T-helper 1 cell treated with Interleukin-12 subunit alpha and Interleukin-12 subunit beta and Interleukin-4 antibody, amounts not matched to agents 30 μg/mL and 1 μg/mL, for 36 hours (primary cell): ENCODE data around the gene OR2L8.

Experiments
- H3K27ac Mint-ChIP-seq: one replicate; pipeline ENCODE4 v1.8.0; 2021; ENCODE audit warnings: mild to moderate bottlenecking, mixed read lengths
- H3K27me3 Mint-ChIP-seq: one replicate; pipeline ENCODE4 v1.8.0; 2021; ENCODE audit warnings: low read depth, mixed read lengths
- H3K36me3 Mint-ChIP-seq: one replicate; pipeline ENCODE4 v1.8.0; 2021; ENCODE audit warnings: low read depth, mixed read lengths
- H3K4me1 Mint-ChIP-seq: one replicate; pipeline ENCODE4 v1.8.0; 2021; ENCODE audit warnings: low read depth, mixed read lengths
- H3K4me3 Mint-ChIP-seq: one replicate; pipeline ENCODE4 v1.8.0; 2021; ENCODE audit warnings: mild to moderate bottlenecking, moderate library complexity, mixed read lengths
- H3K9me3 Mint-ChIP-seq: one replicate; pipeline ENCODE4 v1.8.0; 2021; ENCODE audit warnings: mixed read lengths

Gene OR2L8, protein sequence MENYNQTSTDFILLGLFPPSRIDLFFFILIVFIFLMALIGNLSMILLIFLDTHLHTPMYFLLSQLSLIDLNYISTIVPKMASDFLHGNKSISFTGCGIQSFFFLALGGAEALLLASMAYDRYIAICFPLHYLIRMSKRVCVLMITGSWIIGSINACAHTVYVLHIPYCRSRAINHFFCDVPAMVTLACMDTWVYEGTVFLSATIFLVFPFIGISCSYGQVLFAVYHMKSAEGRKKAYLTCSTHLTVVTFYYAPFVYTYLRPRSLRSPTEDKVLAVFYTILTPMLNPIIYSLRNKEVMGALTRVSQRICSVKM

DNA sequence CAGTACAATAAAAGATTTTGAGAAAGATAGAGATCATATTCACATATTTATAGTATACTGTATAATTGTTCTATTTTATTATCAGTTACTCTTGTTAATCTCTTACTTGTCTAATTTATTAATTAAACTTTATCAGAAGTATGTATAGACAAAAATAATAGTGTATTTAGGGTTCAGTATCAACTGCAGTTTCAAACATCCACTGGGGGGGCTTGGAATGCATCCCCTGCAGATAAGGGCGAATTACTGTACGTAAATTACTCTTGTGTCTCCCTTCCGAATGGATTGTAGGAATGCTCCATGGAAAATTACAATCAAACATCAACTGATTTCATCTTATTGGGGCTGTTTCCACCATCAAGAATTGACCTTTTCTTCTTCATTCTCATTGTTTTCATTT is at the start of gene OR2L8:
TSS of gene OR2L8 (plus strand) at position 301 of the 400 bp plus-strand sequence. CDS start at position 301, 0 bp downstream.
- Mint-ChIP-seq H3K4me1 (no peaks in the 10 kb centered on the region), H3K27ac (no peak within 1 kb of the TSS), H3K27me3 (no peaks in the 10 kb centered on the region), H3K9me3 (no peaks in the 10 kb centered on the region), H3K36me3 (no peaks in the 10 kb centered on the region), H3K4me3 (no peak within 1 kb of the TSS)

DNA sequence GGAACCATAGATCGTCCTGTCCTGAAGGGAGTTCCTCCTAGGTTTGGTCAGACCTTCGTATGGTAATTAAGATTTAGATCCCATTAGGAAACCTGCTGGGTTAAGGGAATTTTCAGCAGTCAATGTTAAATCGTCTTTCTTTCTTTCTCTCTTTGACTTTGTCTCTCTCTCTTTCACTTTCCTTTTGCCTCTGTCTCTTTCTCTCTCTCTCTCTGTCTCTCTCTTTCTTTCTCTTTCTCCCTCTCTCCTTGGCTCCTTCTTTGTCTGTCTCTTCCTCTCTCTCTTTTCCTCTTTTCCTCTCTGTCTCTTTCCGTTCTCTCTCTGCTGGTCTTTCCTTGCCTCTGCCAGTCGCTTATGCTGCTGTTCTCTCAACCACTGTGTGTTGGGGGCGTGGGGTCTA is 44.5 kb upstream of the OR2L8 start:
- peak overlapping the region; percentile 11 for H3K4me3 Mint-ChIP-seq
- H3K27me3 Mint-ChIP-seq, result no peaks in the 10 kb centered on the region
- peaks cover 24% of the 10 kb centered on the region for H3K4me1 Mint-ChIP-seq
- no peak overlapping the region for H3K27ac Mint-ChIP-seq
- no peaks in the 10 kb centered on the region for H3K36me3 Mint-ChIP-seq
- H3K9me3 Mint-ChIP-seq, result peaks cover 12% of the 10 kb centered on the region

DNA sequence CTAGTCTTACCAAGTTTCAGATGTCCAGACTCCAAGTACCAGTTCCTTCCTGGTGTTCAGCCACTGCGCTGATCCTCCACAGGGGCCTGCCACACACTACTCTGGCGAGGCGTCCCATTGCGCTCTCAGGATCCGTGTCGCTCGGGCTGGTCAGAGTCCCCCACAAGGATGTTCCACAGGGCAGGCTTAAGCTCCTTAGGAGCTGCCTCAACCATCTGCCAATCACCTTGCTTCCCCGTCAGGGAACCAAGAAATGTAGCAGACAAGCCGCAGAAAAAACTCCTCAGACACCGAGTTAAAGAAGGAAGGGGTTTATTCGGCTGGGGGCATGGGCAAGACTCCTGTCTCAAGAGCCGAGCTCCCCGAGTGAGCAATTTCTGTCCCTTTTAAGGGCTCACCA is 43.5 kb upstream of the OR2L8 start:
- H3K4me1 Mint-ChIP-seq, result peaks cover 24% of the 10 kb centered on the region
- H3K36me3 Mint-ChIP-seq, result no peaks in the 10 kb centered on the region
- H3K4me3 Mint-ChIP-seq, result no peak overlapping the region
- peaks cover 12% of the 10 kb centered on the region for H3K9me3 Mint-ChIP-seq
- no peaks in the 10 kb centered on the region for H3K27me3 Mint-ChIP-seq
- no peak overlapping the region for H3K27ac Mint-ChIP-seq

DNA sequence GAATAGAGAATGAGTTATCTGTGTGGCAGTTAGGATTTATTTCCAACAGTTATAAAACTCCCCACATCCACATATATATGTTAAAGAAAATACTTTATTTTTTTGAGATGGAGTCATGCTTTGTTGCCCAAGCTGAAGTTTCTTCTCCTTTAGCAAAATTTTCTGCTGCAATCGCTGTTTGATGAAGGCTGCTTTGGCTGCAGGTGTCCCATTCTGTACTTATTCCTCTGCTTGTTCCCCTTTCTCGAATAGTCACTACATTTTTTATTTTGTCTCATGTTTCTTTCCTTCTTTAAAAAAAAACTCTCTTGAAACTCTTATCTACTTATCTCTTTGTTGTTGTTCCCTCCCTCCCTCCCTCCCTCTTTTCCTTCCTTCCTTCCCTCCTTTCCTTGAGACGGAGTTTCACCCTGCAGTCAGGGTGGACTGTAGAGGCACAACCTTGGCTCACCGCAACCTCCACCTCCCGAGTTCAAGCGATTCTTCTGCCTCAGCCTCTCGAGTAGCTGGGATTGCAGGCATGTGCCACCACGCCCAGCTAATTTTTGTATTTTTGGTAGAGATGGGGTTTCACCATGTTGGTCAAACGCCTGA is 42.7 kb upstream of the OR2L8 start:
- H3K36me3 Mint-ChIP-seq, result no peaks in the 10 kb centered on the region
- H3K27me3 Mint-ChIP-seq, result no peaks in the 10 kb centered on the region
- peak overlapping the region; percentile 85 for H3K27ac Mint-ChIP-seq

DNA sequence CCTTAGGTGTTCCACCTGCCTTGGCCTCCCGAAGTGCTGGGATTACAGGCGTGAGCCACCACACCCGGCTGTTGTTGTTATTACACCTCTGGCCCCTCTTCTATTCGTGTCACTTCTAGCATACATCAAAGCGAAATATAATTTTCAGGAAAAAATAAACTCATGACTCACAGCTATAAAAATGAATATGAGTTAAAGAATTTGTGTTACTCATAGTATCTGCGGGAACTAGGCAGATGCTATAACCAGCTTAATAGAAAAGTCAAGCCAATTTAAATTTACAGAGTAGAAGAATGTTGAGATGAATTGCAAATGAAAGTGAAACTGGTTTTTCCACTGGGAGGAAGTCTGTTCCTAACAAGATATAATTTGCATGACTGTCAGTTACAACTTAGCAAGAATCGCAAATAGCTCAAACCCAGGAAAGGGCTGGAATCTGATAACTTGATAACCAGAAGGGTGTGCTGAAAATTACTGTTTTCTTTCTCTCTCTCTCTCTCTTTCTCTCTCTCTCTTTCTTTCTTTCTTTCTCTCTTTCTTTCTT is 42.1 kb upstream of the OR2L8 start:
- Mint-ChIP-seq H3K27me3 (no peaks in the 10 kb centered on the region), H3K36me3 (no peaks in the 10 kb centered on the region)

More for the DNA sequence above, 42.7 kb upstream of the OR2L8 start:
- H3K9me3 Mint-ChIP-seq, result peaks cover 12% of the 10 kb centered on the region
- peak overlapping the region; percentile 83 for H3K4me3 Mint-ChIP-seq
- H3K4me1 Mint-ChIP-seq, result peaks cover 24% of the 10 kb centered on the region

DNA sequence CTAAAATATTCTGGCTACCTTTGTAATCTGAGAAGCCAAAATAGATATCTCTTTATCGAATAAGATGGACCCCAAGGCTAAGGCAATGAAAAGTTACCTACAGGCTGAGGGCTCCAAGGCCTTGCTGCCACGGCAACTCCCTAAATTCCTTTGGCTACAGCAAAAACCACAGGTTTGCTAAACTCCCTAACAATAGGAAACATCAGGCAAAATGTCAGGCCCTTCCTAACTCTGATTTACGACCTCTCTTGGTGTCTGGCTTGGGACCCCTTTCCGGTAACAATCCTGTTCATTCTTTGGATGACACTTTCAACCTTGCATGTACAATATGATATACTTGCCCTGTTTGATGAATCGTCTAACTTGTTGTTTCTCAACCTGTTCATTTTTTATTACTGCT is 39.9 kb upstream of the OR2L8 start:
- H3K9me3 Mint-ChIP-seq, result peaks cover 12% of the 10 kb centered on the region
- H3K27ac Mint-ChIP-seq, result no peak overlapping the region
- H3K27me3 Mint-ChIP-seq, result no peaks in the 10 kb centered on the region
- no peaks in the 10 kb centered on the region for H3K36me3 Mint-ChIP-seq
- peaks cover 24% of the 10 kb centered on the region for H3K4me1 Mint-ChIP-seq
- H3K4me3 Mint-ChIP-seq, result no peak overlapping the region

More for the DNA sequence above, 42.1 kb upstream of the OR2L8 start:
- Mint-ChIP-seq H3K4me3 (peak overlapping the region; percentile 83), H3K4me1 (peaks cover 24% of the 10 kb centered on the region), H3K27ac (peak overlapping the region; percentile 85), H3K9me3 (peaks cover 12% of the 10 kb centered on the region)

DNA sequence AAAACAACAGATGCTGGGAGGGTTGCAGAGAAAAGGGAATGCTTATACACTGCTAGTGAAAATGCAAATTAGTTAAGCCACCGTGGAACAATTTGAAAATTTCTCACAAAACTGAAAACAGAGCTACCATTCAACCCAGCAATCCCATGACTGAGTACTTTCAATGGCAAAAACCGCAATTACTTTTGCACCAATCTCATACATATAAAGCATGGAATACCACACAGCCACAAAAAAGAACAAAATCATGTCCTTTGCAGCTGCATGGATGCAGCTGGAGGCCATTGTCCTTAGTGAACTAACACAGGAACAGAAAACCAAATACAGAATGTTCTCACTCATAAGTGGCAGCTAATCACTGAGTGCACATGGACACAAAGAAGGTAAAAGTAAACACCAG is 34.9 kb upstream of the OR2L8 start:
- Mint-ChIP-seq H3K4me1 (no peaks in the 10 kb centered on the region), H3K9me3 (peaks cover 4% of the 10 kb centered on the region), H3K27me3 (no peaks in the 10 kb centered on the region), H3K27ac (no peak overlapping the region), H3K36me3 (no peaks in the 10 kb centered on the region), H3K4me3 (no peak overlapping the region)

DNA sequence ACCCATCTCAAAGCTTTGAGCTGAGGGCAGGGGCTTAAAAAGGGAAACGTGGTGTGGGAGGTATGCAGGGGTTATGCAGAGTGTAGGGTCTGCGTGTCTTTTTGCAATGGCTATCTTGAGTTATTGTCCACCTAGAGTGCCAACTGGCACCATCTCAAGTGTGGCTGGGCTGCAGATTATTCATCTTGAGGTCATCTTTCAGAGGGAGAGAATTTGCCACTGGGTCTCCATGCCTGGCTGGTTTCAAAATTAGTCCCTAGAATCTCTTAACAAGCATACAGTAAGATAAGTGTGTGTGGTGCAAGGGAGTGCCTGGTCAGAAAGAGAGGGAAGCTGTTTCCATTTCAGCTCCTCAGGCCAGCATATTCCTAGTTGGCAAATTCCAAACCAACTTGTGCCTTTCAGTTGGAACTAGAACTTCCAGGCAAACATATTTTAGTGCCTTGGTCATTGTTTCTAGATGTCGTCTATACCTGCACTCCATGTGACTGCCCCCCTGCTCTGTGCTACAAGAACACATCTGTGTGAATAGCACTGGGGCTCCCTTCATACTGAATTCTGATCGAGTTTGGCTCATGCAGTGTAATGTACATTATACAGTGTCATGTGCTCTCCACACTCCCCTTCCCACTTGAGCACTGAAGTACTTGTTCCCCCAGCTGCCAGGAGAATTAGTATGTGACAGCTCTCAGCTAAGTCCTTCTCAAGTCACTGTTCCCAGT is 33.6 kb upstream of the OR2L8 start:
- Mint-ChIP-seq H3K9me3 (no peaks in the 10 kb centered on the region), H3K4me1 (no peaks in the 10 kb centered on the region), H3K36me3 (no peaks in the 10 kb centered on the region), H3K27me3 (no peaks in the 10 kb centered on the region), H3K27ac (no peak overlapping the region), H3K4me3 (no peak overlapping the region)

DNA sequence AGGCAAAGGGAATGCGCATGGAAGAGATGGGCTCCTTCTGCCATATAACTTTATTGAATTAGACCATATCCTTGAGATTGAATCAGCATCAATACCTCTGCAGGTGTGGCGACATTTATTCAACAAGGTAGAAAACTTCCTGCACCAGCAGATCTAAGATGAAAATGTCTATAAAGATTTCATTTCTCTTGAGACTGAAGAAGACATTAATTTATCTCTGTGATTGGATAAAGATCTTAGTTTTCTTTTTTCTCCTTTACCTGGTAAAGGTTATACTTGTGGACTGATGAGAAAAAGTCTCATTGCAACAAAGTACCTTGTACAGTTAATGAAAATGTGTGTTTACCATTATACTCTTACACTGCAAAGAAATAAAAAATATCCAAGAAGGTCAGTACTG is 28.7 kb upstream of the OR2L8 start, which contains the start of gene OR2T8:
TSS of gene OR2T8 (plus strand) at position 301 of the 400 bp plus-strand sequence. CDS start 766 bp downstream, outside the sequence.
- no peaks in the 10 kb centered on the region for H3K4me1 Mint-ChIP-seq
- no peak within 1 kb of the TSS for H3K4me3 Mint-ChIP-seq
- no peaks in the 10 kb centered on the region for H3K9me3 Mint-ChIP-seq
- no peaks in the 10 kb centered on the region for H3K36me3 Mint-ChIP-seq
- no peaks in the 10 kb centered on the region for H3K27me3 Mint-ChIP-seq
- no peak within 1 kb of the TSS for H3K27ac Mint-ChIP-seq

DNA sequence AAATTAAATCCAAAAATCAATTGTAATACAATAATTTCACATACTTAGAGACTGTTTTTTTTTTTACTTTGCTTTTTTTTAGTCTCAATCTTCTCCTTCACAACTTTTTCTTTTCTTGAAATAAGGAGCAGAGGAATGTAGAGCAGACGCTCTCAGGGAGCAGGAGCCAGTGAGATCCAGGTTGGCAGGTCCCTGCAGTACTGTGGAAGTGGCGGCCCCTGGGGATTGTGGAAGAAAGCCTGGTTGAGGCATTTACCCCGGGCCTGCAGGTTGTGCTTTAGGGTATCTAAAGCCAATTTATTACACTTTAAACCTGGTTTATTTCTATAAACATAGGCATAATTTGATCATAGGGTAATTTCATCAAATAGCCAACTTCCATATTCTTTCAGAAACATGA is 24.7 kb upstream of the OR2L8 start:
- Mint-ChIP-seq H3K4me1 (no peaks in the 10 kb centered on the region), H3K27ac (no peak overlapping the region), H3K36me3 (no peaks in the 10 kb centered on the region), H3K4me3 (no peak overlapping the region), H3K27me3 (no peaks in the 10 kb centered on the region), H3K9me3 (no peaks in the 10 kb centered on the region)

DNA sequence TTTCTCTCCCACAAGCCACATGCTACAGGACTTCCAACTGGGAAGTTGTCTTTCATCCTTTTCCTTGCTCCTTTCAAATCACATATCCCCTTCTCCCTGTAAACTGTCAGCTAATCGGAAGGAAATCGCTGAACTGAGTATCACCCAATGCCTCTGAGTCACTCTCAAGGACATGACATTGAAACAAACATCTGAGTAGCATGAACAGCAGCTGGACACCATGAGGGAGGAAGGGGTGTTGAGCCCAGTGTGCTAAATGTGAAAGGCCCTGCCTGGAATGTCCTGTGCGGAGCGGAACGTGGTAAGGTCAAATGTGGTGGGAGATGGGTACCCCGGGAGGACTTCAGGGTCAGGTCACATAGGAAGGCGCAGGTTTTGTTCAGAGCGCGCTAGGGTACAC is 23.8 kb upstream of the OR2L8 start, which contains the start of gene OR2AJ1:
TSS of gene OR2AJ1 (plus strand) at position 22 of the 400 bp plus-strand sequence. CDS start 8,880 bp downstream, outside the sequence.
- Mint-ChIP-seq H3K9me3 (no peaks in the 10 kb centered on the region), H3K36me3 (no peaks in the 10 kb centered on the region), H3K27me3 (no peaks in the 10 kb centered on the region), H3K27ac (no peak within 1 kb of the TSS), H3K4me1 (no peaks in the 10 kb centered on the region), H3K4me3 (no peak within 1 kb of the TSS)

DNA sequence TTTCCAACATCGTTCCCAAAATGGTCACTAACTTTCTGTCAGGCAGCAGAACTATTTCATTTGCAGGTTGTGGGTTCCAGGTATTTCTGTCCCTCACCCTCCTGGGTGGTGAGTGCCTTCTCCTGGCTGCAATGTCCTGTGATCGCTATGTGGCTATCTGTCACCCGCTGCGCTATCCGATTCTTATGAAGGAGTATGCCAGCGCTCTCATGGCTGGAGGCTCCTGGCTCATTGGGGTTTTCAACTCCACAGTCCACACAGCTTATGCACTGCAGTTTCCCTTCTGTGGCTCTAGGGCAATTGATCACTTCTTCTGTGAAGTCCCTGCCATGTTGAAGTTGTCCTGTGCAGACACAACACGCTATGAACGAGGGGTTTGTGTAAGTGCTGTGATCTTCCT is 14.7 kb upstream of the OR2L8 start:
- H3K9me3 Mint-ChIP-seq, result peaks cover 7% of the 10 kb centered on the region
- no peaks in the 10 kb centered on the region for H3K4me1 Mint-ChIP-seq
- H3K27ac Mint-ChIP-seq, result no peak overlapping the region
- H3K4me3 Mint-ChIP-seq, result no peak overlapping the region
- H3K27me3 Mint-ChIP-seq, result no peaks in the 10 kb centered on the region
- no peaks in the 10 kb centered on the region for H3K36me3 Mint-ChIP-seq

DNA sequence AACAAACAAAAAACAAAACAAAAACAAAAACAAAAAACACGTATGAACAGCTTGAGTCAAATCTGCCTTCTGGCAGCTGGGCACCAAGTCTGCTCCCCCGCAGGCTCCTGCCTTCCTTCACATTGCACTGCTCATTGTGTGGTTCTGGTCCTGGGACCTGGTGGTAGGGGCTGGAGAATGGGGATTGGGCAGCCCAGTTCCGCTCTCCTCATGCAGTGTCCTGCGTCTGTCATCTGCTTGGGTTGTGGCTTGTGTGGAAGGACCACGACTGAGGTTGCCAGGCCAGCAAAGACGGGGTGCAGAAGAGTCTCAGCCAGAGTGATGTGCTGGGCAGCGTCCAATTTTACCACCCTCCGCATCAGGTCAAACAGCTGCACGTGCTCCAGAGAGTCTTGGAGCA is 12.9 kb upstream of the OR2L8 start:
- Mint-ChIP-seq H3K9me3 (peaks cover 7% of the 10 kb centered on the region), H3K27me3 (no peaks in the 10 kb centered on the region), H3K27ac (no peak overlapping the region), H3K36me3 (no peaks in the 10 kb centered on the region), H3K4me1 (no peaks in the 10 kb centered on the region), H3K4me3 (no peak overlapping the region)

DNA sequence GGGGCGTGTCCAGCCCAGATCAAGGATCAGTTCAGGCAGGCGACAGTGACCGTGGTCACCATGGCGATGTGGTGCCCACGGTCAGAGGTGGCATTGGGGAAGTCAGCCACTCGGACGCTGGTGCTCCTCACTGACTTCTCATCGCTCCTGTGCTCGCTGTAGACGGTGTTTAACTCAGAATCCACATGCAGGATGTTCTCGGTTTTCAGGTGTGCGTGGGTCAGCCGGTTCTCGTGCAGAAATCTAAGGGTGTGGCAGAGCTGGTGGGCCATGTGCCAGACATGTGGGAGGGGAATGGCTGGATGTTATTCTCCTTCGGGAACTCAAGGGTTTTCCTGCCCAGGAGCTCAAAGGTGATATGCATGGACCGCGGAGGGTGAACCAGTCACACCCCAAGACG is 12.2 kb upstream of the OR2L8 start:
- H3K4me1 Mint-ChIP-seq, result no peaks in the 10 kb centered on the region
- no peak overlapping the region for H3K4me3 Mint-ChIP-seq
- no peaks in the 10 kb centered on the region for H3K27me3 Mint-ChIP-seq
- H3K27ac Mint-ChIP-seq, result no peak overlapping the region
- no peaks in the 10 kb centered on the region for H3K36me3 Mint-ChIP-seq
- peaks cover 7% of the 10 kb centered on the region for H3K9me3 Mint-ChIP-seq
